H9 (cell line): ENCODE measurements around the gene MERTK. TPM values are rescaled to one million over a fixed set of nuclear protein-coding genes. Genes with fewer than 3 reads are reported as not detected.

Experiments used
- DNase-seq: peaks from one replicate; pipeline ENCODE4 v3.0.0-alpha.2; 2017
- H2AFZ ChIP-seq: one replicate; pipeline ENCODE4 v1.6.1; 2013; ENCODE audit warnings: mild to moderate bottlenecking, low read length, control low read depth, moderate library complexity
- H2AK5ac ChIP-seq: 2 replicates; pipeline ENCODE4 v1.6.1; 2013; ENCODE audit warnings: low read length, control low read depth, mixed read lengths; ENCODE audit not compliant: insufficient read length
- H2BK120ac ChIP-seq: one replicate; pipeline ENCODE4 v1.6.1; 2013; ENCODE audit warnings: low read depth, mild to moderate bottlenecking, low read length, control low read depth, inconsistent platforms; ENCODE audit not compliant: poor library complexity, severe bottlenecking
- H2BK12ac ChIP-seq: 2 replicates; pipeline ENCODE4 v1.6.1; 2013; ENCODE audit warnings: low read length, control low read depth, mixed read lengths, low read depth; ENCODE audit not compliant: insufficient read length
- H2BK15ac ChIP-seq: 2 replicates; pipeline ENCODE4 v1.6.1; 2013; ENCODE audit warnings: low read depth, low read length, control low read depth
- H2BK20ac ChIP-seq: one replicate; pipeline ENCODE4 v1.6.1; 2013; ENCODE audit warnings: low read depth, mild to moderate bottlenecking, low read length, control low read depth, inconsistent platforms; ENCODE audit not compliant: poor library complexity, severe bottlenecking
- H2BK5ac ChIP-seq: 2 replicates; pipeline ENCODE4 v1.6.1; 2013; ENCODE audit warnings: low read length, control low read depth, mixed read lengths; ENCODE audit not compliant: insufficient read length
- H3K14ac ChIP-seq: 2 replicates; pipeline ENCODE4 v1.6.1; 2013; ENCODE audit warnings: low read length, control low read depth; ENCODE audit not compliant: insufficient read depth
- H3K18ac ChIP-seq: 2 replicates; pipeline ENCODE4 v1.6.1; 2013; ENCODE audit warnings: low read depth, mild to moderate bottlenecking, mixed read lengths, low read length, control low read depth; ENCODE audit not compliant: insufficient read length
- H3K23ac ChIP-seq: 2 replicates; pipeline ENCODE4 v1.6.1; 2013; ENCODE audit warnings: low read length, control low read depth, mixed read lengths, low read depth; ENCODE audit not compliant: insufficient read length
- H3K23me2 ChIP-seq: 2 replicates; pipeline ENCODE4 v1.6.1; 2013; ENCODE audit warnings: low read depth, mild to moderate bottlenecking, mixed read lengths, low read length, control low read depth; ENCODE audit not compliant: insufficient read length, poor library complexity, severe bottlenecking
- H3K27ac ChIP-seq: 2 replicates; pipeline ENCODE4 v1.5.1; 2013; ENCODE audit warnings: low read length, control low read depth, mixed read lengths, low read depth; ENCODE audit not compliant: insufficient read length
- H3K27me3 ChIP-seq: 2 replicates; pipeline ENCODE4 v1.6.1; 2013; ENCODE audit warnings: low read length, control low read depth, inconsistent platforms; ENCODE audit not compliant: insufficient read depth
- H3K4ac ChIP-seq: 2 replicates; pipeline ENCODE4 v1.6.1; 2013; ENCODE audit warnings: low read depth, mild to moderate bottlenecking, control low read depth, inconsistent platforms, low read length, moderate library complexity
- H3K4me1 ChIP-seq: 2 replicates; pipeline ENCODE4 v1.6.1; 2013; ENCODE audit warnings: low read length, control low read depth, inconsistent platforms; ENCODE audit not compliant: insufficient read depth
- H3K4me2 ChIP-seq: 2 replicates; pipeline ENCODE4 v1.6.1; 2013; ENCODE audit warnings: low read length, control low read depth, mixed read lengths; ENCODE audit not compliant: insufficient read length, insufficient read depth
- H3K56ac ChIP-seq: 2 replicates; pipeline ENCODE4 v1.6.1; 2013; ENCODE audit warnings: low read depth, mild to moderate bottlenecking, mixed read lengths, low read length, control low read depth; ENCODE audit not compliant: insufficient read length
- H3K79me1 ChIP-seq: 2 replicates; pipeline ENCODE4 v1.6.1; 2013; ENCODE audit warnings: low read depth, mild to moderate bottlenecking, moderate library complexity, low read length, control low read depth, inconsistent platforms; ENCODE audit not compliant: insufficient read depth, poor library complexity, severe bottlenecking
- H3K79me2 ChIP-seq: 2 replicates; pipeline ENCODE4 v1.6.1; 2013; ENCODE audit warnings: low read length, control low read depth, inconsistent platforms; ENCODE audit not compliant: insufficient read depth
- H3K9ac ChIP-seq: 2 replicates; pipeline ENCODE4 v1.6.1; 2013; ENCODE audit warnings: low read length, control low read depth, mixed read lengths; ENCODE audit not compliant: insufficient read length; ENCODE audit errors: extremely low read depth
- H3K9me3 ChIP-seq: one replicate; pipeline ENCODE4 v1.6.1; 2013; ENCODE audit warnings: low read depth, low read length, inconsistent platforms; ENCODE audit not compliant: control insufficient read depth
- H3T11ph ChIP-seq: one replicate; pipeline ENCODE4 v1.6.1; 2013; ENCODE audit warnings: mild to moderate bottlenecking, low read length, control low read depth, inconsistent platforms
- H4K20me1 ChIP-seq: one replicate; pipeline ENCODE4 v1.6.1; 2013; ENCODE audit not compliant: control insufficient read depth, insufficient read length, insufficient read depth
- H4K5ac ChIP-seq: 2 replicates; pipeline ENCODE4 v1.6.1; 2013; ENCODE audit warnings: low read depth, mild to moderate bottlenecking, mixed read lengths, low read length, control low read depth; ENCODE audit not compliant: insufficient read length
- H4K8ac ChIP-seq: replicated peaks from 2 replicates; pipeline ENCODE4 v1.6.1; 2013; ENCODE audit warnings: low read length, control low read depth, mixed read lengths, low read depth; ENCODE audit not compliant: insufficient read length
- H4K91ac ChIP-seq: 2 replicates; pipeline ENCODE4 v1.6.1; 2013; ENCODE audit warnings: low read depth, mild to moderate bottlenecking, moderate library complexity, mixed read lengths, low read length, control low read depth; ENCODE audit not compliant: insufficient read length
- H3K27ac Mint-ChIP-seq, 3 experiments: 2 replicates in 2 of 3; 3 replicates in 1 of 3; pipeline ENCODE4 v1.8.0; 2020 to 2021; ENCODE audit warnings: mixed read lengths in 3 of 3, mild to moderate bottlenecking in 1 of 3, moderate library complexity in 1 of 3
- H3K27me3 Mint-ChIP-seq: 2 replicates; pipeline ENCODE4 v1.8.0; 2021; ENCODE audit warnings: low read depth, mild to moderate bottlenecking, moderate library complexity, mixed read lengths
- H3K36me3 Mint-ChIP-seq, 3 experiments: 2 replicates in 2 of 3; 3 replicates in 1 of 3; pipeline ENCODE4 v1.8.0; 2020 to 2021; ENCODE audit warnings: low read depth in 3 of 3, mixed read lengths in 3 of 3; ENCODE audit not compliant: insufficient read depth in 1 of 3
- H3K4me1 Mint-ChIP-seq, 2 experiments: 2 replicates each; pipeline ENCODE4 v1.8.0; 2020; ENCODE audit warnings: mixed read lengths in 2 of 2
- H3K4me3 Mint-ChIP-seq, 2 experiments: 2 replicates in 1 of 2; 3 replicates in 1 of 2; pipeline ENCODE4 v1.8.0; 2020 to 2021; ENCODE audit warnings: mild to moderate bottlenecking in 2 of 2, mixed read lengths in 2 of 2, moderate library complexity in 1 of 2
- H3K9me3 Mint-ChIP-seq, 2 experiments: 2 replicates in 1 of 2; 3 replicates in 1 of 2; pipeline ENCODE4 v1.8.0; 2020; ENCODE audit warnings: mild to moderate bottlenecking in 2 of 2, mixed read lengths in 2 of 2, moderate library complexity in 1 of 2
- WGBS: extraction: QIAGEN DNeasy Blood & Tissue Kit; methylation state at CpG from one replicate; pipeline ENCODE4 v1.1.7; 2013; ENCODE audit warnings: missing lambda C conversion rate, low lambda C conversion rate, mixed read lengths; ENCODE audit not compliant: insufficient read length; ENCODE audit errors: extremely low coverage; 5-methylcytosine and 5-hydroxymethylcytosine counted together
- total RNA-seq: library from RNA; stranded (reverse); gene quantifications from 2 replicates; pipeline ENCODE4 v1.2.1, GENCODE V29; 2021
- TF ChIP-seq, protein P1 (sequence below): fragments of 200-600 bp; sonication (generic); conservative IDR thresholded peaks from 3 replicates; pipeline ENCODE4 v1.8.0; 2021; ENCODE audit warnings: antibody characterized with exemption, mild to moderate bottlenecking

MERTK gene
- total RNA-seq, 1 experiment from 2014 or later = 4.8 TPM

DNA sequence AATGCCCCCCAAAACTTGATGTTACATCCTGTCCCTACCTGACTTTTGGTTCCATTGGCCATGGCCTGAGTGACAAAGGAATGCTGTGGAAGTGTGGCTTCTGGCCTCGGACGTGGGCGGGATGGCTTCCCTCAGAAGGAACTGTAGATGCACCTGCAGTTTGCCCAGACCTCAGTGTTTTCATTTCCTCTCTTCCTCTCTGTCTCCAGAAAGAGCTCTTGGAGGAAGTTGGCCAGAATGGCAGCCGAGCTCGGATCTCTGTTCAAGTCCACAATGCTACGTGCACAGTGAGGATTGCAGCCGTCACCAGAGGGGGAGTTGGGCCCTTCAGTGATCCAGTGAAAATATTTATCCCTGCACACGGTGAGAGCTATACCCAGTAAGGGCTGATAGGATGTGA lies 95.6 kb downstream of the MERTK start:
- no peaks in the 10 kb centered on the region for H3K79me1 ChIP-seq
- TF ChIP-seq, protein P1, sequence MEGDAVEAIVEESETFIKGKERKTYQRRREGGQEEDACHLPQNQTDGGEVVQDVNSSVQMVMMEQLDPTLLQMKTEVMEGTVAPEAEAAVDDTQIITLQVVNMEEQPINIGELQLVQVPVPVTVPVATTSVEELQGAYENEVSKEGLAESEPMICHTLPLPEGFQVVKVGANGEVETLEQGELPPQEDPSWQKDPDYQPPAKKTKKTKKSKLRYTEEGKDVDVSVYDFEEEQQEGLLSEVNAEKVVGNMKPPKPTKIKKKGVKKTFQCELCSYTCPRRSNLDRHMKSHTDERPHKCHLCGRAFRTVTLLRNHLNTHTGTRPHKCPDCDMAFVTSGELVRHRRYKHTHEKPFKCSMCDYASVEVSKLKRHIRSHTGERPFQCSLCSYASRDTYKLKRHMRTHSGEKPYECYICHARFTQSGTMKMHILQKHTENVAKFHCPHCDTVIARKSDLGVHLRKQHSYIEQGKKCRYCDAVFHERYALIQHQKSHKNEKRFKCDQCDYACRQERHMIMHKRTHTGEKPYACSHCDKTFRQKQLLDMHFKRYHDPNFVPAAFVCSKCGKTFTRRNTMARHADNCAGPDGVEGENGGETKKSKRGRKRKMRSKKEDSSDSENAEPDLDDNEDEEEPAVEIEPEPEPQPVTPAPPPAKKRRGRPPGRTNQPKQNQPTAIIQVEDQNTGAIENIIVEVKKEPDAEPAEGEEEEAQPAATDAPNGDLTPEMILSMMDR = no peak
- H2AK5ac ChIP-seq = no peak overlapping the region
- no peak overlapping the region for H3K4ac ChIP-seq
- WGBS = no CpG with 5 or more reads among the region's 8 CpGs
- no peak overlapping the region for H3K9ac ChIP-seq
- no peak overlapping the region for H2AFZ ChIP-seq
- no peaks in the 10 kb centered on the region for H3K23me2 ChIP-seq
- no peak overlapping the region for H4K8ac ChIP-seq
- no peak overlapping the region for H2BK20ac ChIP-seq
- peaks cover 2% of the 10 kb centered on the region; the same call in 1 of the 2 replicates for H3K4me1 ChIP-seq
- H3K9me3 ChIP-seq = no peaks in the 10 kb centered on the region
- Mint-ChIP-seq H3K4me1 (peaks cover 2 to 4% of the 10 kb centered on the region in 2 experiments; a peak in 3 of 4 replicates), H3K27me3 (no peaks in the 10 kb centered on the region), H3K9me3 (no peaks in the 10 kb centered on the region), H3K36me3 (peaks cover 0 to 4% (median under 1%) of the 10 kb centered on the region in 3 experiments; a peak in 5 of 7 replicates), H3K27ac (no peak overlapping the region; a peak in 1 of 7 replicates), H3K4me3 (no peak overlapping the region)
- H3K27me3 ChIP-seq = no peaks in the 10 kb centered on the region
- no peak overlapping the region for H3K27ac ChIP-seq
- H3K23ac ChIP-seq = no peak overlapping the region
- DNase-seq = no peak
- no peak overlapping the region for H3K56ac ChIP-seq
- no peak overlapping the region for H3K18ac ChIP-seq
- H2BK120ac ChIP-seq = no peak overlapping the region
- H3T11ph ChIP-seq = no peak overlapping the region
- H4K20me1 ChIP-seq = no peaks in the 10 kb centered on the region
- no peaks in the 10 kb centered on the region for H3K79me2 ChIP-seq
- H2BK5ac ChIP-seq = no peak overlapping the region
- no peak overlapping the region for H2BK15ac ChIP-seq
- H4K91ac ChIP-seq = no peak overlapping the region
- H4K5ac ChIP-seq = no peak overlapping the region
- H3K4me2 ChIP-seq = no peak overlapping the region
- H2BK12ac ChIP-seq = no peak overlapping the region
- no peak overlapping the region; the same call in 1 of the 2 replicates for H3K14ac ChIP-seq
